HepG2 (cell line): Measurements from ENCODE around the gene UBE2C. TPM values are rescaled to one million over a fixed set of nuclear protein-coding genes. Genes with fewer than 3 reads are reported as not detected.

Experiments used
- AHR ChIP-seq: IDR thresholded peaks from 2 replicates; pipeline ENCODE4 v1.6.1; 2018; ENCODE audit warnings: missing genetic modification reagents, missing compliant biosample characterization
- ARID2 ChIP-seq: sonication (generic); formaldehyde crosslinking; IDR thresholded peaks from 2 replicates; pipeline ENCODE4 v1.8.1; 2022; ENCODE audit warnings: mild to moderate bottlenecking, missing genetic modification reagents, borderline replicate concordance
- ARNT ChIP-seq: fragments of 450-650 bp; IDR thresholded peaks from 2 replicates; pipeline ENCODE4 v1.6.1; 2017
- HIC2 ChIP-seq: sonication (generic); formaldehyde crosslinking; IDR thresholded peaks from 2 replicates; pipeline ENCODE4 v1.9.0; 2022; ENCODE audit warnings: low read depth, missing genetic modification reagents
- NPAS2 ChIP-seq: sonication (generic); formaldehyde crosslinking; IDR thresholded peaks from 2 replicates; pipeline ENCODE4 v1.8.0; 2022; ENCODE audit warnings: mild to moderate bottlenecking, missing genetic modification reagents, borderline replicate concordance
- REL ChIP-seq: sonication (generic); formaldehyde crosslinking; conservative IDR thresholded peaks from 2 replicates; pipeline ENCODE4 v1.8.0; 2022; ENCODE audit warnings: mild to moderate bottlenecking, missing genetic modification reagents, moderate library complexity
- RERE ChIP-seq: IDR thresholded peaks from 2 replicates; pipeline ENCODE4 v1.6.1; 2016; ENCODE audit warnings: low read depth, missing genetic modification reagents, missing compliant biosample characterization
- ZNF142 ChIP-seq: sonication (generic); formaldehyde crosslinking; IDR thresholded peaks from 2 replicates; pipeline ENCODE4 v1.4.0; 2020; ENCODE audit warnings: missing genetic modification reagents
- ZNF530 ChIP-seq: sonication (generic); formaldehyde crosslinking; IDR thresholded peaks from 2 replicates; pipeline ENCODE4 v1.5.0; 2020; ENCODE audit warnings: low read depth, mild to moderate bottlenecking, missing genetic modification reagents
- polyA plus RNA-seq, 8 experiments: library from polyadenylated mRNA; depleted of rRNA in 3 of 8; stranded (reverse) in 7 of 8; unstranded in 1 of 8; fragments of >200 nt; fragmentation: Illumina TruSeq in 4 of 8; extraction: Trizol in 4 of 8; gene quantifications; 2 replicates each; pipeline versions ENCODE4 v1.2.1 to v1.2.3, GENCODE V29; 2011 to 2016; ENCODE audit warnings: low read depth in 4 of 8, missing spikeins in 1 of 8, mixed read lengths in 1 of 8; ENCODE audit not compliant: insufficient read depth in 1 of 8
- total RNA-seq, 5 experiments: library from RNA; depleted of rRNA; stranded (reverse); fragments of >200 nt; fragmentation: Illumina TruSeq; extraction: Trizol; gene quantifications; 2 replicates each; pipeline ENCODE4 v1.2.3, GENCODE V29; 2016; ENCODE audit warnings: low read depth in 1 of 5

The UBE2C gene
- total and polyA plus RNA-seq, 2 of the 13 experiments (the other 11 are each of a cell fraction or from before 2014, with no cell fraction given): 100 to 123 TPM

- TF ChIP-seq ZNF142 (peak; percentile 64), REL (CRISPR knock-in tag) (peak; percentile 88; the same call in 1 of the 2 replicates), AHR (CRISPR knock-in tag) (no peak; the same call in 1 of the 2 replicates), NPAS2 (CRISPR knock-in tag) (no peak), ARNT (no peak), RERE (no peak; the same call in 1 of the 2 replicates), ARID2 (CRISPR knock-in tag) (peak; percentile 58; the same call in 1 of the 2 replicates), ZNF530 (CRISPR knock-in tag) (no peak), HIC2 (CRISPR knock-in tag) (0 out of 2 replicates have a peak, but pooled peaks have one; percentile 13)
Observed at GRCh38 chr20:45833883-45834796, 21.7 kb downstream of the UBE2C start (continued).
